Activated CD8-positive, alpha-beta memory T cell treated with anti-CD3 and anti-CD28 coated beads, Interleukin-2, amount 50 U/mL, for 48 hours (primary cell): ENCODE data around the gene KDM3B.
"Not testable (repeated sequence)": the region's sequence is repeated elsewhere in the genome, so short reads cannot be mapped to it uniquely, and the experiment has no call there.

ENCODE experiments used
- DNase-seq: peaks from one replicate; pipeline ENCODE4 v3.0.0-alpha.2; 2020

Gene KDM3B

GRCh38 chr5:138410996-138411640 lies 58.6 kb downstream of the KDM3B start:
- not testable (repeated sequence) for DNase-seq

GRCh38 chr5:138418444-138418843 lies 66.0 kb downstream of the KDM3B start:
- no peak for DNase-seq

GRCh38 chr5:138425079-138425478 lies 72.6 kb downstream of the KDM3B start:
- DNase-seq, result no peak

- no peak for DNase-seq
Measured at GRCh38 chr5:138435943-138436342, 83.5 kb downstream of the KDM3B start.

GRCh38 chr5:138438003-138438723 lies 85.7 kb downstream of the KDM3B start:
- DNase-seq, result no peak

- DNase-seq, result peak; percentile 88
Measured at GRCh38 chr5:138438724-138439476, 86.4 kb downstream of the KDM3B start, which contains the start of gene REEP2. REEP2 (plus strand) TSS chr5:138439057; CDS start chr5:138439209, 152 bp downstream.

- DNase-seq, result no peak
Measured at GRCh38 chr5:138439477-138440158, 87.1 kb downstream of the KDM3B start.

- no peak for DNase-seq
Measured at GRCh38 chr5:138440159-138441073, 87.9 kb downstream of the KDM3B start.

GRCh38 chr5:138441221-138441620 lies 88.7 kb downstream of the KDM3B start:
- no peak for DNase-seq

GRCh38 chr5:138444078-138444773 lies 91.7 kb downstream of the KDM3B start:
- no peak for DNase-seq

- no peak for DNase-seq
Measured at GRCh38 chr5:138444774-138445546, 92.5 kb downstream of the KDM3B start.

- DNase-seq, result no peak
Measured at GRCh38 chr5:138445547-138446271, 93.2 kb downstream of the KDM3B start.

GRCh38 chr5:138448070-138448469 lies 95.6 kb downstream of the KDM3B start:
- DNase-seq, result no peak

- no peak for DNase-seq
Measured at GRCh38 chr5:138448481-138449398, 96.3 kb downstream of the KDM3B start.

GRCh38 chr5:138449501-138450239 lies 97.2 kb downstream of the KDM3B start:
- peak; percentile 95 for DNase-seq

- no peak for DNase-seq
Measured at GRCh38 chr5:138450971-138451370, 98.5 kb downstream of the KDM3B start.

- DNase-seq, result no peak
Measured at GRCh38 chr5:138452720-138453119, 100.2 kb downstream of the KDM3B start.

- DNase-seq, result no peak
Measured at GRCh38 chr5:138453590-138453989, 101.1 kb downstream of the KDM3B start.
